ENCODE measurements around the gene SGCA.

DNA sequence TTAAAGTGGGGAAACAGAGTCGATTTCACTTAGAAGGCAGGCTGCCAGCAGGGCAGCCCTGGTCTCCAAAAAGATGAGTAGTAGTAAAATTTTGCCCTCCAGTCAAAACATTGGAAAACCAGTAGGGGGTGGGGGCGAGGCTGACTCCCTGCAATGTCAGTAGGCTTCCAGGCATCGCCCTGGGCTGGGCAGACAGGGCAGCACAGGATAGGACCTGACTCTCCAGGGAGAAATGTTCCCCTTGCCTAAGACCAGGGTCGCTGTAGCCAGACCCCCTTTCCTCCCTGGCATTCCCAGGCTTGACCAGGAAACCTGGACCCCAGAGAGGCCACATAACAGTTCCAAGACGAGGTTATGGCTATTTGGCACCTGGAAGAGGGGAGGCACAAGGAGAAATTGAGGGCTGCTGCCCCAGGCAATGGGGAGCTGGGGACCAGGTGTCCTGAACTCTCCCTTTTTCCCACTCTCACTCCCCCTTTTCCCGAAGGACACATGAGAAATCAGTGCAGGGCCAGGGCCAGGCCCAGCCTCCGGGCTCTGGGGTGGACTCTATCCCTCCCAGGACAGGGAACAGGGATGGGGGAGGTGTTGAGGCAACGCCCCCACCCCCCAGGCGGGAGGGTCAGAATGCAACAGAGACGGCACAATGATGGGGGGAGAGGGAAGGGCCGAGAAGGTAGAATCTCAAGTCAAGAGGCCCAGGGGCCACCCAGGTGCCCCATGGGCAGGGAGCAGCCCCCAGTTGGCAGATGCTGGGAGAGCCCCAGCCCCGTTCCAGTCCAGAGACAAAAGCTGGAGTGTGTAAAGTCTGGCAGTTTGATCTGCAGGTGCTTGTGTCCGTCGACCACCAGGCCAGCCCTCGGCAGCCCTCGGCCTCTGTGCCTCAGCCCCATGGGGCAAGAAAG is 31.3 kb upstream of the SGCA start:
- TF ChIP-seq, protein P1, sequence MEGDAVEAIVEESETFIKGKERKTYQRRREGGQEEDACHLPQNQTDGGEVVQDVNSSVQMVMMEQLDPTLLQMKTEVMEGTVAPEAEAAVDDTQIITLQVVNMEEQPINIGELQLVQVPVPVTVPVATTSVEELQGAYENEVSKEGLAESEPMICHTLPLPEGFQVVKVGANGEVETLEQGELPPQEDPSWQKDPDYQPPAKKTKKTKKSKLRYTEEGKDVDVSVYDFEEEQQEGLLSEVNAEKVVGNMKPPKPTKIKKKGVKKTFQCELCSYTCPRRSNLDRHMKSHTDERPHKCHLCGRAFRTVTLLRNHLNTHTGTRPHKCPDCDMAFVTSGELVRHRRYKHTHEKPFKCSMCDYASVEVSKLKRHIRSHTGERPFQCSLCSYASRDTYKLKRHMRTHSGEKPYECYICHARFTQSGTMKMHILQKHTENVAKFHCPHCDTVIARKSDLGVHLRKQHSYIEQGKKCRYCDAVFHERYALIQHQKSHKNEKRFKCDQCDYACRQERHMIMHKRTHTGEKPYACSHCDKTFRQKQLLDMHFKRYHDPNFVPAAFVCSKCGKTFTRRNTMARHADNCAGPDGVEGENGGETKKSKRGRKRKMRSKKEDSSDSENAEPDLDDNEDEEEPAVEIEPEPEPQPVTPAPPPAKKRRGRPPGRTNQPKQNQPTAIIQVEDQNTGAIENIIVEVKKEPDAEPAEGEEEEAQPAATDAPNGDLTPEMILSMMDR (optimal IDR thresholded peaks at IDR 0.05 in 1 of 3, IDR thresholded peaks at IDR 0.05 in 1 of 3, conservative IDR thresholded peaks at IDR 0.05 in 1 of 3; ENCODE audit: extremely low read depth in 1 of 3, insufficient read depth in 2 of 3, low read length in 3 of 3), result peak in 1 of 3 experiments; percentile 2
- no peak for TF ChIP-seq EZH2 (IDR thresholded peaks at IDR 0.05; ENCODE audit: low read length)

Data from keratinocyte (primary cell).